Measurements from ENCODE around the gene AKIRIN2.
A peak's percentile ranks its signal among the peaks of the same experiment; 100 is the strongest.

Gene AKIRIN2

DNA sequence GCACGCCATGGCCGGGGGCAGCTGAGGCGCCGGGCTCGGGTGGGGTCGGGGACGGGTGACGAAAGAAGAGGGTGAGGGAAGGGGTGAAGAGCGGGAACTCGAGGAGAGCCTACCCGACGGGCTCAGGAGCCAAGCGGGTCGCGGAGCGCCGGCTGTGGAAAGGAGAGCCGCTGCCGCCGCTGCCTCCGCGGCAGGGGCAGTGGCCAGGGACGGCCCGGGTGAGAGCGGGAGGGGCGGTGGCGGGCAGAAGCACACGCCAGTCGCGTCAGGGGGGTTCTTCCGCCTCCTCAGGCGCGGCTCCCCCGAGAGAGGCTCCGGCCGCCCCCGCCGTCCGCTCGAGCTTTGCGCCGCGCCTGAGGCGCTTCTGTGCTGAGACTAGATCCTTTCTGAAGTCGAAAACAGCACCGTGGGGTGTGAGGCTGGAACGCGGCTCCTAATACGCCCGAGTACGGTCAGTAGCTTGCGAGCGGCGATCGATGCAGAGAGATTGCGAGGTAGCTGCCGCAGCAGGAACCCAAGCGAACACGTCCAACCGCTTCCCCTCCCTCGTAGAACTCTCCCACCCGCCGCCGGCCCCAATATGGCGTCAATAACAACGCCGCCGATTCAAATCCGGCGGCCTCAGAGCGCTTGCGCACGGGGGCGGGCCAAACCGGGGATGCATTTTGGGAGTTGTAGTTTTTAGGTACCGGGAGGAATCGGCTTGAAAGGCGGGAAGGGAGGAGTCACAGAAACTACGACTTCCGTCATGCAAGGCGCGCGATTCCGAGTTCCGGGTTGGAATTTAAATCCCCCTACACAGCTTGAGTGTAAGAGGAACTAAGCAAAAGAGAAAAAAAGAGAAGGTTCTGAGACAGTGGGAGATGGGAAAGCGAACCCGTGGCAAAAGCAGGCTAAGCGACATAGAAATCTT is at the start of gene AKIRIN2:
AKIRIN2 (minus strand) TSS at position 558 of the 913 bp plus-strand sequence; CDS start at position 9, 549 bp downstream.
- DNase-seq (ENCODE audit: low spot score), result peak; percentile 98

DNA sequence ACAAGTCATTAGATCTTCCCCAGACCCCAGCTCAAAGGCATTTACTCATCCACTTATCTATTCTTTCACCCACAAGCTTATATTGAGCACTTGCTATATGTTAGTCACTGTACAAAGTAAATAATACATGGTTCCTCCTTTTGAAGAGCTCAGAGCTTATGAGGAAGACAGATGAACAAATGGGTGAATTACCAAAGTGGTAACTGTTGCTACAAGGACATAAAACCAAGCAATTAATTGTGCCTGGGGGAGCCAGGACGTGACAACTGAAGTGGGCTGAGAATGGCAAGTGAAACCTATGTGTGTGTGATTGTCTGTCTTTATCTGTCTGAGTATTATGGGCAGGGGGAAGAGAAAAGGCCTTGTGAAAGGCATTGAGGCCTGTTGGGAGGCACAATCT is 45.6 kb upstream of the AKIRIN2 start:
- DNase-seq (ENCODE audit: low spot score), result no peak

DNA sequence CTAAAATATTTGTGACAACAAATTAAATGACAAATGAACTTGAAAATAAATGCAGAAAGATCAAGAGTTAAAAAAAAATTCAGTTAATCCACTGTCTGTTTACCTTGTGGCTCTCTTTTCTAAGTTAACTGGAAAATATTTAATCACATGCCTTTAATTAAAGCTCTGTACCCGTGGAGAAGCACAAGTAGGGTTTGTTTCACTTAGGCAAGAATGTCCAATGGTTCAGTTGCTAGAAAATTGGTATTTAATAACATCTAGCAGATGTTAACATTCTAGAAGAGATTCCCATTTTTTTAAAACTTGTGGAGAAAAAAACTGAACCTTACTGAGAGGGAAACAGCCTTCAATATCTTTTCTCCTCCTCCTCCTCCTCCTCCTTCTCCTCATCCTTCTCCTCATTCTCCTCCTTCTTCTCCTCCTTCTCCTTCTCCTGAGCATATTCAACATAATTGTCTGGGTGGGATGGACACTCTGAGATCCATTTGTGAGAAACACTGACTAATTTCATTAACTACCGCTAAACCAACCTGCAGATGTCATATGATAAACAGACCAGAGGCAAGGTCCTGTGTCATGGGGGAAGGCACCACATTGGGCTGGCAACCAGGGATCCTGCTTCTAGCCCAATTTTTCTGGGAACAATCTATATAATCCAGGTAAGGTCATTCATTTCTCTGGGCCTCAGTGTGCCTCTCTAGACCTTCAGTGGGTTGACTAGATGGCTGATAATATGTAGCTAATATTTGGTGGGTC is 44.1 kb upstream of the AKIRIN2 start:
- no peak for DNase-seq (ENCODE audit: low spot score)

DNA sequence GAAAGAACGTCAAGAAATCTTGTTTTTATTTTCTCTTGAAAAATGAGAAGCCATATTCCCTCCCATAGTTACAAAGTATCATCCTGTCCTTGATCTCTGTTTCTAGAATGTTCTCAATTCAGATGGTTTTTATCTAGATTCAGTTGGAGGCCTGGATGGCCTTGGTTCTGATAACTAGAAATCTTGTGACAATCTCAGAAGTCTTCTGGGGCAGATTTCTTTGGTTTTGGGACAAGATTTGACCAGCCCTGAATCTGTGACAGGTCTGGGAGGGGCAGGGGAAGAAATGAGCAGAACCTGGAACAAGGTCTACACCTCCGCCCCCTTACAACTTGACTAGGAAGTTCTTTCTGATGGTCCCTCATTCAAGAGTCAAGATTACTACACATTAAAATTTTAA is 41.4 kb upstream of the AKIRIN2 start:
- DNase-seq (ENCODE audit: low spot score), result no peak

DNA sequence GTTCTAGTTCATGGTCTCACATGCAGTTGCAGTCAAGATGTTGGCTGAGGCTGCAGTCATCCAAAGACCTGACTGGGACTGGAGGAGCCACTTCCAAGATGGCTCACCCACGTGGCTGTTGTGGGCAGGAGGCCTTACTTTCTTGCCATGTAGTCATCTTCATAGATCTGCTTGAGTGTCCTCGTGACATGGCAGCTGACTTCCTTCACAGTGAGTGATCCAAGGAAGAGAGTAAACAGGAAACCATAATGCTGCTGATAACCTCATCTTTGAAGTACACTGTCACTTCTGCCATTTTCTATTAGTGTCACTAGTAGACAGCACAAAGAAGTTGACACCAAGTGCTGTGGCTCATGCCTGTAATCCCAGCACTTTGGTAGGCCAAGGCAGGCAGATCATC is 40.1 kb upstream of the AKIRIN2 start:
- DNase-seq (ENCODE audit: low spot score), result no peak

DNA sequence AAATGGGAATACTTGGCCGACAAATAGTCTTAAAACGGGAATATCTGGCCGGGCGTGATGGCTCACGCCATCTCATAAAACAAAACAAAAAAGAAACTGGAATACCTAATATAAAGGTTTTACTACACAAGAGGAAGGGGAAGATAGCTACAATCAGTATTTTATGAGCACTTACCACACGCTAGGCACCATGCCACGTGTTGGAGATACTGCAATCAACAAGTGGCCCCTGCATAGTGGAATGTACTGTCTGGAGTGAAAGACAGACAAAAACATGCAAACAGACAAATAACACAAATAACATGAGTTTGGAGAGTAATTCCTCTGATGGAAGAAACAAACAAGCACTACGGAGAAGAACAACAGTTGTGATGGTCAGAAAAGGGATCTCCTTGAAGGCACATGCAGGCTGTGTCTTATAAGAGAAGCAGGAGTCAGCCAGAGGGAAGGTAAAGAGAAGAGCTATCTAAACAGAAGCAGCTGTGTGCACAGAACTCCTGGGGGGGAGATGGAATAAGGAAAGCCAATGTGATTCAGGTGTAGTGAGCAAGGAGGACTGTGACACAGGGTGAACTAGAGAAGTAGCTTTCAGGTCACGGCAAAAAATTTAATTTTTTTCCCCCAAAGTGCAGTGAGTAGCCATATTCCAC is 39.1 kb upstream of the AKIRIN2 start:
- no peak for DNase-seq (ENCODE audit: low spot score)

DNA sequence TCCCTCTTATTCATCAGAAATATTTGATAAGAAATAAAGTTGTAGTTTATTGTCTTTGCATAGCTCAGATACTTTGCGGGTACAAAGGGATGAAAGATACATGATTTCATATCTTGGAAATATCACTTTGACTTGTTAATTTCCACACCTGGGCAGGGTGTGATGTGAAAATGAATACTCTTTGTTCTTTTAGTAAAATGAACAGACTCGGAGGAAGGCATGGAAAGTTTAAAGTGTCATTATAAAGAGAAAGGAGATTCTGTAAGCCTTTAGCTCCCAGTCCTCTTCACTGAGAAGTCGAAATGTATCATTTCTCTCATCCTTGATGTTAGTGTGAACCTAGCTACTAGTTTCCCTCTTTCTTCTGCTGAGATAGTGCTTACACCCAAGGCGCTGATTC is 36.7 kb upstream of the AKIRIN2 start:
- DNase-seq (ENCODE audit: low spot score), result no peak

DNA sequence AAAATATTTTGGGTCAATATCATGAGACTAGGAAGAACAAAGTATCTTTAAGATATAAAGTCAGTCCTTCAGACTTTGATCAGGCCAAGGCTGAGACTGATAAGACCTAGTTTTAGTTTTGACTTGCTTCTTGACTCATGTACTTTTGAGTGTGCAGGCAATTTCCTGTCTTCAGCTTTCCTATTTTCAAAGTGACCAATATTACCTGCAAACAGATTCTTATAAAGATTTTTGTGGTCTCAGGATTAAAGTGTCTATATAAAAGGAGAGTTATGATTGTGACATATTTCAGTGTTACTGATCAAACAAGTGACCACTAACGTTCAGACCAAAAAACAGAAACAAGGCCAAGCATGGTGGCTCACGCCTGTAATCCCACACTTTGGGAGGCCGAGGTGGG is 36.0 kb upstream of the AKIRIN2 start:
- no peak for DNase-seq (ENCODE audit: low spot score)

DNA sequence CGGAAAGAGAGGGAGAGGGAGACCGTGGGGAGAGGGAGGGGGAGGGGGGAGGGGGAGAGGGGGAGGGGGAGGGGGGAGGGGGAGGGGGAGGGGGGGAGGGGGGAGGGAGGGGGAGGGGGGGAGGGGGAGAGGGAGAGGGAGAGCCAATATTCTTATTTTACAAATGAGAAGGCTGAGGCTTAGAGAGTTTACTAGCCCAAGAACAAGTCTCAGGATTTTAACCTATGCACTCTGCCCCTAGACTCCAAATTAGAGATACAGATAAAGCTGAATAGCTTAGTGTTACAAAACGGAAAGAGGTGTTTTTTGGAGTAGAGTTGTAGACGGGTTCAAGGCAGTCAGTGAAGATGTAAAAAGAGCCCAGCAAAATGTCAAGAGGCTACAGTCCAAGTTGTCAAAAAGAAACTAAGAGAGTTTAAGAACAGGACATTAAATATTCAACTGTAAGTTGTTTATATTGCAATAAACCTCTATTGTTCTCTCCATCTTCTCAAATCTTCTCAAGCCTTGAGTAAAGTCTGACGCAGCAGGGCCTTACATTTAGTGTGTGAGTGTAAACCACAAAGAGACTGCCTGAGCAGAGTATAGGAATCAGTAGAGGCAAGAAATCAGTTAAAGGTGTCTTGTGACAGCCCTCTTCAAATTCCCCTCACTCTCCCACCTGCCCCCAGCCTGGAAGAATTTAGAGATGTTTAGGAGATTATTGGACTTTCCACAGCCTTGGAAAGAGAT is 34.9 kb upstream of the AKIRIN2 start:
- no peak for DNase-seq (ENCODE audit: low spot score)

DNA sequence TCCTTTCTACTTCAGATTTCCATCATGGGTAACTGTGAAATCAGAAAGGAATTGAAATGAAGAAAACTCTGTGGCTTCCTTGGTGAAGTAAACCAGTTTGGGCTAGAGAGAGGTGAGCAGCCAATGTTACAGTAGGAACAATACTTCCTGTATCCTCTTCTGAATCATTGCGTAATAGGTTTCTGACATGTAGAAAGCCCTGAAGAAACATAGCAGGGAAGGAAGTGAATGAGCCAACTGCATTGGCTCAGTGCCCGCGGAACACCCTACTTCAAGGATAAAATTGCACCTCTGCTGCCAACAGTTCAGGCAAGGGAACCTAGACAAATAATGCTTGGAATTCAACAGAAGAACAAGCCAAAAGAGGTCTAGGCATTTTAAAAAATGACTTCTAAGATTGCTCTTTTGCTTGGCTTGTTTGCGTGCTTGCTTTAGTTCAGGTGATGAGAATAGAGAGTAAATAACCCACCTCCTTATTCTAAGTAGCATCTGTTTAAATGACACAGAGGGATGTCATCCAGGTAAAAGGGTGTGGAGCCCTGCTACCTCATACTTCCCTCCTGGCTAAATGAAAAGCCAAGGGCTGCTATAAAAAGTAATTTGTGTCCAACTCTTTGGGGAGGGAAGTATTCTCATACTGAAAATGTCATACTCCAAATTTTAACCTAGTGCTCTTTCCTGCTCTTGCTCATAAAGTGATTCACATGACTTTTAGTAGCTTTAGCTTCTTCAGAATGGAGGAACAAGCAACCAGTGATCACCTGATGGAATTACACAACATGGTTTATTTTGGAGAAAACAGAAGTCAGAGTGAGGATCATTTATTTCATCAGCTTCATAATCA is 30.0 kb upstream of the AKIRIN2 start:
- peak; percentile 59 for DNase-seq (ENCODE audit: low spot score)

DNA sequence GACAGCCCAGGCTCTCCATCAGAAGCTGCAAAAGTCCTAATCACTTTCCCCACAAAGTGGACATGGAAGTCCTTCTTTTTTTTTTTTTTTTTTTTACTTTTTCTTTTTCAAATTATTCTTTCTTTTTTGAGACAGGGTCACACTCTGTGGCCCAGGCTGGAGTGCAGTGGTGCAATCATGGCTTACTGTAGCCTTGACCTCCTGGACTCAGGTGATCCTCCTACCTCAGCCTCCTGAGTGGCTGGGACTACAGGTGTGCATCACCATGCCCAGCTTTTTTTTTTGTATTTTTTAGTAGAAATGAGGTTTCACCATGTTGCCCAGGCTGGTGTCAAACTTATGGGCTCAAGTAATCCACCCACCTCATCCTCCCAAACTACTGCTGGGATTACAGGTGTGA is 29.0 kb upstream of the AKIRIN2 start:
- DNase-seq (ENCODE audit: low spot score), result no peak

DNA sequence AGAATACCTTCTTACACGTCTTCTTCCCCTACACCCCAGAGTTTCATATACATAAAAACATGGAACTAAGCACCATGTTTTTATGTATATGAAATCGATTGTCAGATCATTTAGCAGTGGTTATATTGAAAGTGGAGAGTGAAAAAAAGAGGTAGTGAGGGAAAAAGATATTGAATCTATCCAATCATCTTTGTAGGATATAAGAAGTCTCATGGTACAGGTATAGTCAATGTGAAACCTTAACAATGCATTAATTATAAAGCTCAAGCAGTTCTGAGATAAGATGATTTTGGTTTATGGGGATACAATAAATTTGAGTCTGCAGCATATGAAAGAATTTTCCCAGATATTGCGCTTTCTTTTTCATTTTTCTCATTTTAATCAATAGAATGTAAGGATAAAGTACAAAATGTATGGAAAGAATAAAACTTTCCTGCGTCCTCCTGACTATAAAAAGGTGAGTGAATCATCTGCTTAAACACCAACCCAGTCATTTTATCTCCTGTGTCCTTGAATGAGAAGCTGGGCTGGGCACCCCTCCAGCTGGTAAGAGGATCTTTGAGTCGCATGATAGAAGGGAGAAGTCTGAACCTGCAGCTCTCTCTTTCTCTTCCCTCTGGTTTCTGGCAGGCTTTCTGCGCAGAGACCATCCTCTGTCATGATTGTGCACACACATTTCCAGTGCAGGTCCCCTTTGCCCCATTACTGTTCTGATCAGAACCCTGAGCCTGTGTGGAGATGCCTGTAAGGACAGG is 28.1 kb upstream of the AKIRIN2 start:
- no peak for DNase-seq (ENCODE audit: low spot score)

DNA sequence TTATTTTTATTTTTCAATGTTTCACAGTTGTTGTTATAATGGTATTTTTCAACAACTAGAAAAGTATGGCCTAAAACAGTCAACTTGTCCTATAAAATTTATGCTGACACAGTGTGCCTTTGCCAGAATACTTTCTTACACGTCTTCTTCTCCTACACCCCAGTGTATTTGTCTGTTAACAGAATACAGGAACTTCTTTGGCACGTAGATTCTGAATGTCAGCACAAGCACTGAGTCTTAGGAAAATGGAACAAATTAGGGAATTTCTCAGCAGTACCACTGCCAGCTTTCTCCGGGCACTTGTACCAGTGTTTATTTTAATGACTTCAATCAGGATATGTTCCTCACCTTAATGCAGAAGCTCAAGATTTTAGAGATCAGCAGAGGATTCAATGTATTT is 26.7 kb upstream of the AKIRIN2 start:
- no peak for DNase-seq (ENCODE audit: low spot score)

DNA sequence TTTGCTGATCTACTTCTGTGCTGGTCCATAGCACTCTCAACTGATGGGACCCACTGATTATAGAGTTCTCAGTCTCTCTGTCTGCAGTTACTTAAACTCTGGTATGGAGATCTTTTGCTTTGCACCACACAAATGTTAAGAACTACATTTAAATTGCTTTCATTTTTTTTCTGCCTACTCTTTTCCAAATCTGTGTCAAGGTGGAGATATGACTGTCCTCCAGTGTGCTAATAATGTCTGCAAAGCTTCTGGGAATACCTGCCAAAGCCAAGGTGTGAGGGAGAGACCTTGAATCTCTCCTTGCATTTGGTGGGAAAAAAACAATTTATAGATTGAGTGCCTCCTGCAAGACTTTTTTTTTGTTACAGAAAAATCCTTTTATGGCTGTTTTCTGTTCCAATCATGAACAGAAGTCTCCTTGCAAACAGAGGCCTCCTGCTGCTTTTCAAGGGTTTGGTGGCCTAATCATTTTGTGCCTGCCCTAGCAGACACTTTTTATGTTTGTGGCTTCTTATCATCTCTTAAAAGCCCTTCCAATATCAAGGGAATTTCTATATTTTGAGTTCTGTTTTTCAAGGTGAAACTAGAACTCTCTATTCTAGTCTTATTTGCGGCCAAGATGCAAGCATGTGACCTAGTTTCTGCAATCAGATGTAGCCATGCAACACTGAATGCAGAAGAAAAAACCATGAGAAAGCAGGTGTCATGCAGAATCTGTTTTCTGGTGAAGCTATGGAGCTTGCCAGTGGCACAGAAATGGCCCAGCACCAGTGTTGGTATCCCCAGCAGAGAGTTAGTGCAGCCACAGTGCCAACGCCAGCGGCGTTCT is 23.2 kb upstream of the AKIRIN2 start:
- DNase-seq (ENCODE audit: low spot score), result no peak

DNA sequence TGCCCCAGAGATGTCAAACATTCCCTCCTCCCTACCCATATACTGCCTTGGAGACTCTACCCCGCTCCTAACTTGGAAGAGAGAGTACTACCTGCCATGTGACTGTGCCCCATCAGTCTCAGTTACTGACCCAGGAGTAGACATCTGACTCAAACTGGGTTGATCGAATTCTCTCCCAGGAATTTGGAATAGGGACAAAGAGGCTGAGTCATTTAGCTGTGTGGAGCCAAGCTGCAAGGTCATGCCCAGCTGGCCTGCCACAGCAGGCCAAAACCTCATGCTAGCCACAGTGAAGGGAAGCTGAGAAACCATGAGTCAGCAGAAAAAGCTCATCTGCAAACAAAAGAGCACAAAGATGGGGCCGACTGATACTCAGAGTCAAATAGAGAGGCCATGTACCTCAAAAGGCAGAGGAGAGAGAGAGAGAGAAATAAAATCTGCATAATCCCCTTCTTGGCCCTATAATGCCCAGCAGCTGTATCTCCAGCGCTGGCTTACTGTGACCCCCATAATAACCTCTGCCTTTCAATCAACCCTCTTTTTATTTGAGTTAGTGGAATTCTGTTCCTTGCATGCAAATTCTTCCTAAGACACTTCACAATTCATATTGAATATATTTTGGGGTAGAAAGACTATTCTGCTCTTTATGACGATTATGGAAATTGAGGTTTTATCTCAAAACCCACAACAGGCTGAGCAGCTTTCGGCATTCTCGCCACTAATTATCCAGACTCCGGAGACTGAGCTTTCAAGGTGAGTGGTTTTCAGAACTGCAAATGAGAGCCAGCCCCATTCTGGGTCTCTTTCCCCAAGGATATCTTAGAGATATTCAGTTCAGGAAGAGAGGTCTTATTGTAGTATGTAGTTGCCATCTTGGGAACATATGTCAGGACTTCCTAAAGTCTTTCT is 21.4 kb upstream of the AKIRIN2 start:
- DNase-seq (ENCODE audit: low spot score), result peak; percentile 70

DNA sequence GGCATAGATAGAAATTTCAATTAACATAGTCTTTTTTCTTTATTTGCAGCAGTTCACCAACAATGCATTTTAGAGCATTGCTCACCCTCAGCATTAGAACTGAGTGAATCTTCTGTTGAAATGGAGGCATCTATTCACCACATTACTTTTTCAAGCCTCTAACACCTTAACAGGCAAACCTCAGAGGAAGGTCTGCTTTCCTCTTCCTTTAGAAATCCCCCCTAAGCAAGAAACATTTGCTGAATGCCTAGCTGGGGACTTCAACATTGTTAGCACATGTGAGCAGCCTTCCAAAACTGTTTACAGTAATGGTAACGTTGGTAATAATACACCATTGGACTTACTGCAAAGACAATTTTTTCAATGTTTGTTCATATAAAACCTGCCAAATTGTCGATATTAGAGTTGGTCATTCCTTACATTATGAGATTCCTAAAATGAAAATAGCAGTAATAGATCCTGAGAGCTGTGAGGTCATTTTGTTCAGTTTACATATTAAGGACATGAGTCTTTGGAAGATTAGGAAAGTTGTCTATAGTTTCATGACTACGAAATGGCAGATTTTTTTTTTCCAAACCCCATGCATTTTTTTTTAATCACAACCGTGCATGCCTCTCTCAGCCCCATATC is 20.6 kb upstream of the AKIRIN2 start:
- DNase-seq (ENCODE audit: low spot score), result no peak

DNA sequence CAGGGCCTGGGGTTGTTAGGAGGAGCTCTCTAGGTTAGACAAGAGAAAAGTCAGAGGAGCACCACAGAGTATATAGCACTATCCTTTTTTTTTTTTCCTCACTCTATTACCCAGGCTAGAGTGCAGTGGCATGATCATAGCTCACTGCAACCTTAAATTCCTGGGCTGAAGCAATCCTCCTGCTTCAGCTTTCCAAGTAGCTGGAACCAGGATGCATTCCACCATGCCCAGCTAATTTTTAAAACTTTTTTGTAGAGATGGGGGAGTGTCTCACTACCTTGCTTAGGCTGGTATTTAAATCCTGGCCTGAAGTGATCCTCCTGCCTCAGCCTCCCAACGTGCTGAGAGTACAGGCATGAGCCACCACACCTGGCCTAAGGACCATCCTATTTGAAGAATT is 19.3 kb upstream of the AKIRIN2 start:
- no peak for DNase-seq (ENCODE audit: low spot score)

Measured in hematopoietic multipotent progenitor cell treated with erythropoietin and hydrocortisone succinate and interleukin-3 and kit ligand, for 17 days (in vitro differentiated cells).